Endothelial cell of umbilical vein (primary cell): ENCODE data around the gene CASP4. TPM values are rescaled to one million over a fixed set of nuclear protein-coding genes. Genes with fewer than 3 reads are reported as not detected.
"Not testable (repeated sequence)": the region's sequence is repeated elsewhere in the genome, so short reads cannot be mapped to it uniquely, and the experiment has no call there.

Experiments
- BruUV-seq: library from RNA; stranded (reverse); fragments of 400-500 nt; replicated peaks from 2 replicates; lab custom pipeline; 2021; lab: Mats Ljungman, UMichigan
- CTCF ChIA-PET: fragments of 300-600, 350-600 bp; sonication (Branson Sonifier 250); formaldehyde crosslinking; loops from one replicate; lab custom pipeline; 2021; ENCODE audit warnings: antibody characterized with exemption, inconsistent platforms; lab: Charles Lee
- POLR2A ChIA-PET: fragments of 300-600, 350-600 bp; sonication (Branson Sonifier 250); formaldehyde crosslinking; loops from one replicate; lab custom pipeline; 2021; ENCODE audit warnings: antibody characterized with exemption, inconsistent platforms; lab: Charles Lee
- DNase-seq: peaks from one replicate; pipeline ENCODE4 v3.0.0-alpha.2; 2011; ENCODE audit warnings: low read depth, low spot score
- FAIRE-seq: peaks from 2 replicates; lab custom pipeline; 2011; peaks lifted over from hg19 to GRCh38; lab: Jason Lieb, UNC
- H2AFZ ChIP-seq: 2 replicates; pipeline ENCODE4 v1.6.0; 2012; ENCODE audit warnings: low read depth, low read length, control low read depth, inconsistent platforms
- H3K27ac ChIP-seq: 2 replicates; pipeline ENCODE4 v1.5.1; 2011; ENCODE audit warnings: low read depth, mild to moderate bottlenecking, control low read depth, low read length, moderate library complexity; ENCODE audit not compliant: insufficient read depth
- H3K27me3 ChIP-seq, 2 experiments: 2 replicates each; pipeline versions ENCODE4 v1.6.0 to v1.6.1; 2011; ENCODE audit warnings: low read length in 2 of 2, mixed read lengths in 1 of 2; ENCODE audit not compliant: control insufficient read depth in 2 of 2, insufficient read depth in 2 of 2
- H3K36me3 ChIP-seq, 2 experiments: 2 replicates in 1 of 2; 3 replicates in 1 of 2; pipeline ENCODE4 v1.5.1; 2011; ENCODE audit warnings: low read length in 2 of 2, mild to moderate bottlenecking in 1 of 2, moderate library complexity in 1 of 2; ENCODE audit not compliant: control insufficient read depth in 2 of 2, insufficient read depth in 2 of 2; ENCODE audit errors: extremely low read depth in 1 of 2
- H3K4me1 ChIP-seq: 3 replicates; pipeline ENCODE4 v1.5.1; 2011; ENCODE audit warnings: mild to moderate bottlenecking, low read length; ENCODE audit not compliant: control insufficient read depth, insufficient read depth; ENCODE audit errors: extremely low read depth
- H3K4me2 ChIP-seq: 2 replicates; pipeline ENCODE4 v1.6.1; 2011; ENCODE audit warnings: low read length, control low read depth, mixed read lengths; ENCODE audit not compliant: insufficient read depth
- H3K4me3 ChIP-seq, 3 experiments: fragments of 200-600 bp in 1 of 3; sonication (generic), shearing (Covaris generic) in 1 of 3; replicated peaks in 1 of 3; 2 replicates each; pipeline ENCODE4 v1.5.1; 2011 to 2016; ENCODE audit warnings: control low read depth in 3 of 3, low read length in 3 of 3, mild to moderate bottlenecking in 2 of 3, inconsistent platforms in 1 of 3, low read depth in 1 of 3, moderate library complexity in 1 of 3; ENCODE audit not compliant: insufficient read depth in 1 of 3
- H3K79me2 ChIP-seq: 2 replicates; pipeline ENCODE4 v1.6.0; 2012; ENCODE audit warnings: low read length, inconsistent platforms; ENCODE audit not compliant: control insufficient read depth, insufficient read depth
- H3K9ac ChIP-seq: replicated peaks from 2 replicates; pipeline ENCODE3; 2011; ENCODE audit warnings: low read length, control low read depth; ENCODE audit not compliant: insufficient read depth; ENCODE audit errors: extremely low read depth
- H3K9me1 ChIP-seq: replicated peaks from 3 replicates; pipeline ENCODE4 v1.6.0; 2011; ENCODE audit warnings: mild to moderate bottlenecking, low read length; ENCODE audit not compliant: control insufficient read depth, insufficient read depth; ENCODE audit errors: extremely low read depth
- H3K9me3 ChIP-seq: replicated peaks from 2 replicates; pipeline ENCODE4 v1.5.1; 2012; ENCODE audit warnings: low read length, inconsistent platforms; ENCODE audit not compliant: control insufficient read depth, insufficient read depth
- H4K20me1 ChIP-seq: replicated peaks from 2 replicates; pipeline ENCODE3; 2011; ENCODE audit warnings: mild to moderate bottlenecking, low read length; ENCODE audit not compliant: control insufficient read depth, insufficient read depth; ENCODE audit errors: extremely low read depth
- FOS ChIP-seq: IDR thresholded peaks from 2 replicates; pipeline ENCODE4 v1.6.1; 2011; ENCODE audit warnings: mild to moderate bottlenecking, low read length, moderate library complexity, borderline replicate concordance; ENCODE audit not compliant: insufficient read depth
- GATA2 ChIP-seq: IDR thresholded peaks from 2 replicates; pipeline ENCODE4 v1.7.0; 2011; ENCODE audit warnings: low read depth, mild to moderate bottlenecking, moderate library complexity, mixed read lengths, low read length; ENCODE audit not compliant: insufficient read length, insufficient read depth
- JUN ChIP-seq: IDR thresholded peaks from 2 replicates; pipeline ENCODE4 v1.6.1; 2011; ENCODE audit warnings: borderline replicate concordance, low read depth; ENCODE audit not compliant: insufficient read length, insufficient read depth
- MAX ChIP-seq: IDR thresholded peaks from 2 replicates; pipeline ENCODE4 v1.6.1; 2011; ENCODE audit not compliant: insufficient read depth, insufficient read length
- POLR2AphosphoS5 ChIP-seq: IDR thresholded peaks from 2 replicates; pipeline ENCODE4 v1.6.1; 2012; ENCODE audit warnings: low read depth, mild to moderate bottlenecking, control low read depth, low read length, moderate library complexity; ENCODE audit not compliant: insufficient read depth
- dilution Hi-C: fragments of 300-500 bp; cut with MboI; formaldehyde crosslinking; loops from one replicate; pipeline ENCODE4 v1.15.0; 2019; ENCODE audit warnings: low sequenced_read_pairs; ENCODE audit not compliant: extremely low pct_ligation_motif_present
- intact Hi-C: fragments of 100-400 bp; cut with micrococcal nuclease; formaldehyde crosslinking; loops from one replicate; pipeline ENCODE4 v1.10.0; 2022
- polyA plus RNA-seq, 4 experiments: library from polyadenylated mRNA; depleted of rRNA in 3 of 4; stranded (reverse) in 3 of 4; unstranded in 1 of 4; fragments of >200 nt; gene quantifications; 2 replicates each; pipeline versions ENCODE4 v1.2.1 to v1.2.3, GENCODE V29; 2011 to 2012; ENCODE audit warnings: missing spikeins in 1 of 4
- total RNA-seq: library from RNA; stranded (reverse); gene quantifications from 2 replicates; pipeline ENCODE4 v1.2.3, GENCODE V29; 2021

Gene CASP4
- total and polyA plus RNA-seq, 2 donors (not counting 3 experiments of a cell fraction or from before 2014, with no cell fraction given): 83.1 to 89.1 TPM

DNA sequence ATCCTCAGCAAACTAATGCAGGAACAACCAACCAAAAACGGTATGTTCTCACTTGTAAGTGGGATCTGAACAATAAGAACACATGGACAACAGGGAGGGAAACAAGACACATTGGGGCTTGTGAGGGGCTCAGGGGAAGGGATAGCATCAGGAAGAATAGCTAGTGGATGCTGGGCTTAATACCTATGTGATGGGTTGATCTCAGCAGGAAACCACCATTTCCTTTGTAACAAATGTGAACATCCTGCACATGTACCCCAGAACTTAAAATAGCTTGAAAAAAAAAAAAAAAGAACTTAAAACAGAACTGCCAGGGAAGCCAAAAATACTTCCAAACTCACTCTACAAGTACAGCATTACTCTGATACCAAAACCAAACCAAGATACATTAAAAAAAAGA, 33.8 kb downstream of the CASP4 start:
- intact Hi-C loops: no loop called here
- TF ChIP-seq FOS (no peak), GATA2 (no peak), JUN (no peak), MAX (no peak), POLR2AphosphoS5 (no peak)
- Histone ChIP-seq H3K9ac (no peak overlapping the region), H3K4me3 (no peak overlapping the region), H3K79me2 (no peaks in the 10 kb centered on the region), H4K20me1 (no peaks in the 10 kb centered on the region), H3K27ac (no peak overlapping the region), H3K9me1 (no peaks in the 10 kb centered on the region), H3K4me1 (no peaks in the 10 kb centered on the region), H3K36me3 (no peaks in the 10 kb centered on the region), H2AFZ (no peak overlapping the region), H3K9me3 (no peaks in the 10 kb centered on the region), H3K4me2 (no peak overlapping the region), H3K27me3 (no peaks in the 10 kb centered on the region)
- POLR2A ChIA-PET: no interaction called here
- CTCF ChIA-PET: no interaction called here
- dilution Hi-C loops: no loop called here
- DNase-seq (no peak), FAIRE-seq (peak; percentile 50)
- no TSS peak for BruUV-seq

GRCh38 chr11:104934073-104934472, 34.3 kb downstream of the CASP4 start:
- H4K20me1 ChIP-seq, CTCF ChIA-PET, DNase-seq, H3K27ac ChIP-seq, H3K9ac ChIP-seq, FAIRE-seq, H3K27me3 ChIP-seq, H3K4me2 ChIP-seq, H2AFZ ChIP-seq, POLR2A ChIA-PET, intact Hi-C loops, H3K4me1 ChIP-seq, H3K4me3 ChIP-seq, H3K36me3 ChIP-seq, dilution Hi-C loops, BruUV-seq, H3K79me2 ChIP-seq, H3K9me3 ChIP-seq, H3K9me1 ChIP-seq: not testable (repeated sequence)
